ENCODE results near the gene KIR2DL4.
"Not testable (repeated sequence)": the region's sequence is repeated elsewhere in the genome, so short reads cannot be mapped to it uniquely, and the experiment has no call there.

The KIR2DL4 gene

GRCh38 chr19:54795758-54796157, 7.7 kb upstream of the KIR2DL4 start:
- no peak overlapping the region for H3K27ac ChIP-seq
- no peak for DNase-seq (ENCODE audit: low read depth, low spot score)

DNA sequence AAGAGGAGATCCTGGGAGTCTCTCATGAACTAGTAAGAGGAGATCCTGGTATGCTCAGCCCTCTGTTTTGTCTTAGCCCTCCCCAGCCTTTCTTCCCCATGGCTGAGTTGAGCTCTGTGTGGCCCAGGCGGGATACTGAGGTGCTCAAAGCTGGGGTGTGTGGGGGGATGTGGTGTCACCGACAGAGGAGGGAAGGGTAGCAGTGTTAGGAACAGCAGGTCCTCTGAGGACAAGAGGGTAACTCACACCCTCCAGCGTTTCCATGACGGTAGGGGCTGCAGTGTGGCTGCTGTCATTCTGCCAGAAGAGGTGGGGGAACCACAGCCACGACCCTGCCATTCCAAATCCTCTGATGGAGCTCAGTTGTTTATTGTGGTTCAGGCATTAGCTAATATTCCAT, 691 bp downstream of the KIR2DL4 start:
- DNase-seq (ENCODE audit: low read depth, low spot score) = no peak
- H3K27ac ChIP-seq = no peak overlapping the region

GRCh38 chr19:54804571-54804970, 1.2 kb downstream of the KIR2DL4 start:
- no peak overlapping the region for H3K27ac ChIP-seq
- no peak for DNase-seq (ENCODE audit: low read depth, low spot score)

DNA sequence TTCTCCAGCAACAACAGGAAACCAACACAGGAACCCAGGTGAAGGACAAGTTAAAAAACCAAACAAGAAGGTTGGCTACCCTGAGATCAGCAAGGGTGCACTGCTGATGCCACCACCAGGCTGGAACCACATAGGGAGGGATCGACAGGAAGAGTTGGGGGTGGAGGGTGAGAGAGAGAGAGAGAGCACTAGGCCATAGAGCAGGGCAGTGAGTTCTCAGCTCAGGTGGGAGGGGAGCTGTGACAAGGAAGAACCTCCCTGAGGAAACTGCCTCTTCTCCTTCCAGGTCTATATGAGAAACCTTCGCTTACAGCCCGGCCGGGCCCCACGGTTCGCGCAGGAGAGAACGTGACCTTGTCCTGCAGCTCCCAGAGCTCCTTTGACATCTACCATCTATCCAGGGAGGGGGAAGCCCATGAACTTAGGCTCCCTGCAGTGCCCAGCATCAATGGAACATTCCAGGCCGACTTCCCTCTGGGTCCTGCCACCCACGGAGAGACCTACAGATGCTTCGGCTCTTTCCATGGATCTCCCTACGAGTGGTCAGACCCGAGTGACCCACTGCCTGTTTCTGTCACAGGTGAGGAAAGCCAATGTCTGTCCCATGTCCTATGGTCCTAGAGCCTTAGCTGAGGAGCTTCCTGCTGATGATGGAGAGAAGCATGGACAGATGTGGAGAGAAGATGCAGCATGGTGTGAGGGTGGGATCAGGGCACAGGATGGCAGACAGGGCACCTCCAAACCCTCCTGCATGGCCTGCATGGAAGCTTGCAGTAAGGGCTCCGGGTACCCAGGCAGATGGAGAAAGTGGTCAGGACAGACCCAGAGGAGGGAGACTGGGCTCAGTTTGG, 2.5 kb downstream of the KIR2DL4 start:
- no peak overlapping the region for H3K27ac ChIP-seq
- DNase-seq (ENCODE audit: low read depth, low spot score) = no peak

- no peak for DNase-seq (ENCODE audit: low read depth, low spot score)
Measured at GRCh38 chr19:54806516-54806838, 3.1 kb downstream of the KIR2DL4 start.

DNA sequence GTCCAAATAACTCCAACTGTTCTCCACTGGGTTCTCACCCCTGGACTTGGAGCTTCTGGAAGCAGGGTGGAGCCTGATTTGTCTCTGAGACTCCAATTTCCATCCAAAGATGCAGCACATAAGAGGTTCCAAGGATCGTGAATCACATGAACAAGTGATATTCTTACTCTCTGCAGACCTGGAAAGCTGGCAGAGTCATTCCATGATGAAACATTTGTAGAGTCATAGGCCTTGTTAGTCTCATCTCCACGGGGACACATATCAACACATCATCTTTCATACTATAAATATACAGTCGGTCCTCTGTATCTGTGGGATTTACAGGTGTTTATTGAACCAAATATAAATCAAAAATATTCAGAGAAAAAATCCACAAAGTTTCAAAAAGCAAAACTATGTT, 11.2 kb downstream of the KIR2DL4 start:
- DNase-seq (ENCODE audit: low read depth, low spot score); H3K27ac ChIP-seq: not testable (repeated sequence)

More at GRCh38 chr19:54806516-54806838, 3.1 kb downstream of the KIR2DL4 start:
- H3K27ac ChIP-seq = no peak overlapping the region

DNA sequence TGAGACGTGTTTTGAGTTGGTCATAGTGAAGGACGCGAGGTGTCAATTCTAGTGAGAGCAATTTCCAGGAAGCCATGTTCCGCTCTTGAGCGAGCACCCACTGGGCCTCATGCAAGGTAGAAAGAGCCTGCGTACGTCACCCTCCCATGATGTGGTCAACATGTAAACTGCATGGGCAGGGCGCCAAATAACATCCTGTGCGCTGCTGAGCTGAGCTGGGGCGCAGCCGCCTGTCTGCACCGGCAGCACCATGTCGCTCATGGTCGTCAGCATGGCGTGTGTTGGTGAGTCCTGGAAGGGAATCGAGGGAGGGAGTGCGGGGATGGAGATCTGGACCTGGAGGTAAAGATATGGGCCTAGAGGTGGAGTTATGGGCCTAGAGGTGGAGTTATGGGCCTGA, 12.8 kb downstream of the KIR2DL4 start, which contains the start of gene KIR3DL1:
KIR3DL1 (plus strand) TSS at position 218 of the 400 bp plus-strand sequence.
- H3K27ac ChIP-seq; DNase-seq (ENCODE audit: low read depth, low spot score): not testable (repeated sequence)

DNA sequence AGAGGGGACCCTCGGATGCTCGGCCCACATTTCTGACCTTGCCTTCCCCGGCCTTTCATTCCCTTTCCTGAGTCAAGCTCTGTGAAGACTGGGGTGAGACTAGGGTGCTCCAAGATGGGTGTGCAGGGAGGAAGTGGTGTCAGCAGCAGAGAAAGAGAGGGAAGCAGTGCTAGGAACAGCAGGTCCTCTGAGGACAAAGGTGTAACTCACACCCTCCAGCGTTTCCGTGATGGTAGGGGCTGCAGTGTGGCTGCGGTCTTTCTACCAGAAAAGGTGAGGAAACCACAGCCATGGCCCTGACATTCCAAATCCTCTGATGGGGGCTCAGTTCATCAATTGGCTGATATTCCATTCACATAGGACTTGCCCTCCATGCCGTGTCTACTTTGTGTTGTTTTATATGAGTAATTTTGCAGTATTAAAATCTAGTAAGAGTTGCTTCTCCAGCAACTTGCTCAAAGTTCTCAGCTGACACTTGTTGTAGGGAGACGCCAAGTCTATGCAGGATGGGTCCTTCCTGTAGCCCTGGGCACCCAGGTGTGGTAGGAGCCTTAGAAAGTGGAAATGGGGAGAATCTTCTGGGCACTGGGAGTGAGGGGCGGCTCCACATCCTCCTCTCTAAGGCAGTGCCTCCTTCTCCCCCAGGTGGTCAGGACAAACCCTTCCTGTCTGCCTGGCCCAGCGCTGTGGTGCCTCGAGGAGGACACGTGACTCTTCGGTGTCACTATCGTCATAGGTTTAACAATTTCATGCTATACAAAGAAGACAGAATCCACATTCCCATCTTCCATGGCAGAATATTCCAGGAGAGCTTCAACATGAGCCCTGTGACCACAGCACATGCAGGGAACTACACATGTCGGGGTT, 14.5 kb downstream of the KIR2DL4 start:
- DNase-seq (ENCODE audit: low read depth, low spot score) = no peak
- no peak overlapping the region for H3K27ac ChIP-seq

DNA sequence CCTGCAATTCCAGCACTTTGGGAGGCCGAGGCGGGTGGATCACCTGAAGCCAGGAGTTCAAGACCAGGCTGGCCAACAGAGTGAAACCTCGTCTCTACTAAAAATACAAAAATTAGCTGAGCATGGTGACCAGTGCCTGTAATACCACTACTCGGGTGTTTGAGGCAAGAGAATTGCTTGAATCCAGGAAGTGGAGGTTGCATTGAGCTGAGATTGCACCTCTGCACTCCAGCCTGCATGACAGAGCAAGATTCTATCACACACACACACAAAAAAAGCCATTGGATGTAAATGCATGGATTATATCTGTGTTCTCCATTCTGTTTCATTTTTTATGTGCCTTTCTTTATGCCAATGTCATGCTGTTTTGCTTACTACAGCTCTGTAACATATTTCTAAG, 21.0 kb downstream of the KIR2DL4 start:
- not testable (repeated sequence) for H3K27ac ChIP-seq; DNase-seq (ENCODE audit: low read depth, low spot score)

DNA sequence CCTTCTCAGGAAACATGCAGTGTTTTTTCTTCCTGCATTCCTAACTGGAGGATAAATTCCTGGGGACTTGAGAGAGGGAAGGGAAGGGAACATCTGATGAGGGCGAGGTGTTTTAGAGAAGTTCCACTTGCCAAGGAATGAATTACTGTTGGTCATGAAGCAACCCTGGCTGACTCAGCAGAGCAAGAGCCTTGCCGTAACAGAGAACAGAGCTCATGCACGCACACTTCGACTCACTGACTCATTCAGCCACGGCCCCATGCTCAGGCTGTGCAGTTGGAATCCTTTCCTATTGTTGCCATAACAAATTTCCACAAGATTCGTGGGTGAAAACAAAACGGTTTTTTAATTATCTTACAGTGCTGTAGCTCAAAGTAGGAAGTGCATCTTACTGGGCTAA, 21.9 kb downstream of the KIR2DL4 start:
- H3K27ac ChIP-seq; DNase-seq (ENCODE audit: low read depth, low spot score): not testable (repeated sequence)

GRCh38 chr19:54828064-54828463, 24.7 kb downstream of the KIR2DL4 start:
- not testable (repeated sequence) for DNase-seq (ENCODE audit: low read depth, low spot score)

DNA sequence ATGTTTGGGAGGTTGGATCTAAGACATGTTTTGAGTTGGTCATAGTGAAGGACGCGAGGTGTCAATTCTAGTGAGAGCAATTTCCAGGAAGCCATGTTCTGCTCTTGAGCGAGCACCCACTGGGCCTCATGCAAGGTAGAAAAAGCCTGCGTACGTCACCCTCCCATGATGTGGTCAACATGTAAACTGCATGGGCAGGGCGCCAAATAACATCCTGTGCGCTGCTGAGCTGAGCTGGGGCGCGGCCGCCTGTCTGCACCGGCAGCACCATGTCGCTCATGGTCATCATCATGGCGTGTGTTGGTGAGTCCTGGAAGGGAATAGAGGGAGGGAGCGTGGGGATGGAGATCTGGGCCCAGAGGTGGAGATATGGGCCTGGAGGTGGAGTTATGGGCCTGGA, 29.1 kb downstream of the KIR2DL4 start, which contains the start of gene KIR2DS4:
KIR2DS4 (plus strand) TSS at position 181 of the 400 bp plus-strand sequence.
- H3K27ac ChIP-seq = not testable (repeated sequence)

More at GRCh38 chr19:54828064-54828463, 24.7 kb downstream of the KIR2DL4 start:
- not testable (repeated sequence) for H3K27ac ChIP-seq

DNA sequence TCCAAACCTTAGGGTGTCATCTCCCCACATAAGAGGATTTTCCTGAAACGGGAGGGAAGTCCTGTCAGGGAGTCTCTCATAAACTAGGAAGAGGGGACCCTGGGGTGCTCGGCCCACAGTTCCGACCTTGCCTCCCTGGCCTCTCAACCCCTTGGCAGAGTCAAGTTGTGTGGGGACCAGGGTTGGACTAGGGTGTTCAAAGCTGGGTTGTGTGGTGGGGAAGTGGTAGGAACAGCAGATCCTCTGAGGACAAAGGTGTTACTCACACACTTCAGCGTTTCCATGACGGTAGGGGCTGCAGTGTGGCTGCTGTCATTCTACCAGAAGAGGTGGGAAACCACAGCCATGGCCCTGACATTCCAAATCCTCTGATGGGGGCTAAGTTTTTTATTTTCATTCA, 31.7 kb downstream of the KIR2DL4 start:
- H3K27ac ChIP-seq; DNase-seq (ENCODE audit: low read depth, low spot score): not testable (repeated sequence)

More for the DNA sequence above, 29.1 kb downstream of the KIR2DL4 start, which contains the start of gene KIR2DS4:
- DNase-seq (ENCODE audit: low read depth, low spot score) = not testable (repeated sequence)

GRCh38 chr19:54837522-54837921, 34.1 kb downstream of the KIR2DL4 start:
- not testable (repeated sequence) for DNase-seq (ENCODE audit: low read depth, low spot score)

DNA sequence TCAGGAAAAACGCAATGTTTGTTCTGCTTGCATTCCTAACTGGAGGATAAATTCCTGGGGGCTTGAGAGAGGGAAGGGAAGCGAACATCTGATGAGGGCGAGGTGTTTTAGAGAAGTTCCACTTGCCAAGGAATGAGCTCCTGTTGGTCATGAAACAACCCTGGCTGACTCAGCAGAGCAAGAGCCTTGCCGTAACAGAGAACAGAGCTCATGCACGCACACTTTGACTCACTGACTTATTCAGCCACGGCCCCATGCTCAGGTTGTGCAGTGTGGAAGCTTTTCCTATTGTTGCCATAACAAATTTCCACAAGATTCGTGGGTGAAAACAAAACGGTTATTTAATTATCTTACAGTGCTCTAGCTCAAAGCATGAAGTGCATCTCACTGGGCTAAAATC, 39.8 kb downstream of the KIR2DL4 start:
- not testable (repeated sequence) for H3K27ac ChIP-seq; DNase-seq (ENCODE audit: low read depth, low spot score)

More at GRCh38 chr19:54837522-54837921, 34.1 kb downstream of the KIR2DL4 start:
- H3K27ac ChIP-seq = not testable (repeated sequence)

DNA sequence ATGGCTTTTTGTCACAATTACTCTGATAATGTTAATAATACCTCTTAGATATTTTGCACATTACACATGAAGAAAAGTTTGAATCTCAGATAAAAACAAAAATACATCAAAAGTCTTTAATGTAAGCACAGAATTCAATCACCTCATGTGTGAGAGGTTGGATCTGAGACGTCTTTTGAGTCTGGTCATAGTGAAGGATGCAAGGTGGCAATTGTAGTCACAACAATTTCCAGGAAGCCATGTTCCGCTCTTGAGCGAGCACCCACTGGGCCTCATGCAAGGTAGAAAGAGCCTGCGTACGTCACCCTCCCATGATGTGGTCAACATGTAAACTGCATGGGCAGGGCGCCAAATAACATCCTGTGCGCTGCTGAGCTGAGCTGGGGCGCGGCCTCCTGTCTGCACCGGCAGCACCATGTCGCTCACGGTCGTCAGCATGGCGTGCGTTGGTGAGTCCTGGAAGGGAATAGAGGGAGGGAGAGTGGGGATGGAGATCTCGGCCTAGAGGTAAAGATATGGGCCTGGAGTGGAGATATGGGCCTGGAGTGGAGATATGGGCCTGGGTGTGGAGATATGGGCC, 46.7 kb downstream of the KIR2DL4 start, which contains the start of gene KIR3DL2:
KIR3DL2 (plus strand) TSS at position 383 of the 580 bp plus-strand sequence; CDS start at position 416, 33 bp downstream.
- H3K27ac ChIP-seq; DNase-seq (ENCODE audit: low read depth, low spot score): not testable (repeated sequence)

DNA sequence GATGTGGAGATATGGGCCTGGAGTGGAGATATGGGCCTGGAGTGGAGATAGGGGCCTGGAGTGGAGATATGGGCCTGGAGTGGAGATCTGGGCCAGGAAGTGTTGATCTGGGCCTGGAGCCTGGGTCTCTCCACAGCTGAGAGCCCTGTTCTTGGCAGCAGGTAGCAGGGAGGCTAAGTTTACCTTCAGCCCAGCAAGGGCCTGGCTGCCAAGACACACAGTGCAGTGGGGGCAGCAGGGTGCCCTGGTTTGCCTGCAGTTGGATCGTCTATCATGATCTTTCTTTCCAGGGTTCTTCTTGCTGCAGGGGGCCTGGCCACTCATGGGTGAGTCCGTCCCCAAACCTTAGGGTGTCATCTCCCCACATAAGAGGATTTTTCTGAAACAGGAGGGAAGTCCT, 47.5 kb downstream of the KIR2DL4 start:
- no peak overlapping the region for H3K27ac ChIP-seq
- no peak for DNase-seq (ENCODE audit: low read depth, low spot score)

DNA sequence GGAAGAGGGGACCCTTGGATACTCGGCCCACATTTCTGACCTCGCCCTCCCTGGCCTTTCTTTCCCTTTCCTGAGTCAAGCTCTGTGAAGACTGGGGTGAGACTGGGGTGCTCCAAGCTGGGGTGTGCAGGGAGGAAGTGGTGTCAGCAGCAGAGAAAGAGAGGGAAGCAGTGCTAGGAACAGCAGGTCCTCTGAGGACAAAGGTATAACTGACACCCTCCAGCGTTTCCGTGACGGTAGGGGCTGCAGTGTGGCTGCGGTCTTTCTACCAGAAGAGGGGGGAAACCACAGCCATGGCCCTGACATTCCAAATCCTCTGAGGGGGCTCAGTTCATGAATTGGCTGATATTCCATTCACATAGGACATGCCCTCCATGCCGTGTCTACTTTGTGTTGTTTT, 47.9 kb downstream of the KIR2DL4 start:
- H3K27ac ChIP-seq = no peak overlapping the region

DNA sequence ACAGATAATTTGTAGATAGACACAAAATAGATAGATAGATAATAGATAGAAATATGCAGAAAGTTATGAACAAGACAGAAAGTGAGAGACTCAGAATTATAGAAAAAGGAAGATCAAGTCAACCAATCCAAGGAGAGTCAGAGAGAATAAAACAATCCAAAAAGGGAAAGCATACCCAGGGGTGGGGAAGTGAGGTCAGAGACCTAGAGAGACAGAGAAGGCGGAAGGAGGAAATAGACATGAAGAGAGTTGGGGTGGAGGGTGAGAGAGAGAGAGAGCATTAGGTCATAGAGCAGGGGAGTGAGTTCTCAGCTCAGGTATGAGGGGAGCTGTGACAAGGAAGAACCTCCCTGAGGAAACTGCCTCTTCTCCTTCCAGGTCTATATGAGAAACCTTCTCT, 51.8 kb downstream of the KIR2DL4 start:
- not testable (repeated sequence) for DNase-seq (ENCODE audit: low read depth, low spot score); H3K27ac ChIP-seq

More for the DNA sequence above, 47.9 kb downstream of the KIR2DL4 start:
- no peak for DNase-seq (ENCODE audit: low read depth, low spot score)

- DNase-seq (ENCODE audit: low read depth, low spot score); H3K27ac ChIP-seq: not testable (repeated sequence)
Measured at GRCh38 chr19:54858476-54858875, 55.1 kb downstream of the KIR2DL4 start.
